AG04449 (cell line): ENCODE results near the gene ULK4.

ENCODE experiments used
- CTCF ChIA-PET: fragments of 350-600 bp; formaldehyde crosslinking; extraction: SDS; loops from one replicate; lab custom pipeline; 2021; ENCODE audit warnings: antibody characterized with exemption; lab: Yijun Ruan, JAX
- POLR2A ChIA-PET: fragments of 400-600, 350-600 bp; formaldehyde crosslinking; extraction: SDS; loops from one replicate; lab custom pipeline; 2020; ENCODE audit warnings: antibody characterized with exemption, inconsistent platforms; lab: Yijun Ruan, JAX
- DNase-seq: peaks from one replicate; pipeline ENCODE4 v3.0.0-alpha.2; 2010; ENCODE audit warnings: low read depth, low spot score
- H3K4me3 ChIP-seq: 2 replicates; pipeline ENCODE4 v1.5.1; 2011; ENCODE audit warnings: low read depth, mild to moderate bottlenecking, control low read depth, low read length
- CTCF ChIP-seq: IDR thresholded peaks from one replicate; pipeline ENCODE4 v1.5.1; 2011; ENCODE audit warnings: mild to moderate bottlenecking, moderate library complexity, low read length, control low read depth, inconsistent platforms; ENCODE audit not compliant: insufficient read depth; ENCODE audit errors: missing control alignments

The ULK4 gene

GRCh38 chr3:41943311-41943843, 18.5 kb downstream of the ULK4 start:
- ChIA-PET POLR2A (no interaction called here), CTCF (interaction anchor here (1.2 kb wide), 1 partner anchor 9 kb away, joined by 5 read pairs; no protein-coding TSS in a partner anchor)
- DNase-seq = no peak
- no peak for TF ChIP-seq CTCF
- H3K4me3 ChIP-seq = no peak overlapping the region

GRCh38 chr3:41940393-41940792, 21.5 kb downstream of the ULK4 start:
- ChIA-PET POLR2A (no interaction called here), CTCF (interaction anchor here (1.3 kb wide), 1 partner anchor 159 kb away, joined by 4 read pairs; no protein-coding TSS in a partner anchor)
- no peak overlapping the region for H3K4me3 ChIP-seq
- DNase-seq = no peak
- TF ChIP-seq CTCF = no peak

- no peak for TF ChIP-seq CTCF
- CTCF ChIA-PET = interaction anchor here (1.2 to 1.8 kb wide), 2 partner anchors 164 to 255 kb away, joined by 3 to 7 read pairs; no protein-coding TSS in a partner anchor
- DNase-seq = no peak
Measured at GRCh38 chr3:41936384-41936783, 25.5 kb downstream of the ULK4 start.

GRCh38 chr3:41933154-41933676, 28.7 kb downstream of the ULK4 start:
- ChIA-PET POLR2A (no interaction called here), CTCF (interaction anchor here (0.7 to 1.4 kb wide), 4 partner anchors 11 to 1453 kb away, joined by 3 to 5 read pairs (median 3); partner anchors contain the start of gene ULK4)
- TF ChIP-seq CTCF = no peak
- no peak overlapping the region for H3K4me3 ChIP-seq
- peak; percentile 12 for DNase-seq

More at GRCh38 chr3:41936384-41936783, 25.5 kb downstream of the ULK4 start:
- no peak overlapping the region for H3K4me3 ChIP-seq
- POLR2A ChIA-PET = no interaction called here

GRCh38 chr3:41932464-41932863, 29.4 kb downstream of the ULK4 start:
- no peak overlapping the region for H3K4me3 ChIP-seq
- no peak for DNase-seq
- ChIA-PET POLR2A (no interaction called here), CTCF (interaction anchor here (1.2 to 1.3 kb wide), 2 partner anchors 167 to 168 kb away, joined by 3 read pairs; no protein-coding TSS in a partner anchor)
- no peak for TF ChIP-seq CTCF

GRCh38 chr3:41920406-41920965, 41.4 kb downstream of the ULK4 start:
- no peak for TF ChIP-seq CTCF
- CTCF ChIA-PET = interaction anchor here (2.3 kb wide), 1 partner anchor 179 kb away, joined by 9 read pairs; no protein-coding TSS in a partner anchor
- POLR2A ChIA-PET = no interaction called here
- no peak for DNase-seq
- no peak overlapping the region for H3K4me3 ChIP-seq
